Neural cell (in vitro differentiated cells): ENCODE measurements around the gene TRAK1. TPM values are rescaled to one million over a fixed set of nuclear protein-coding genes. Genes with fewer than 3 reads are reported as not detected.

Experiments used
- H2AFZ ChIP-seq: fragments of 200-600, 300-800 bp; sonication (generic), shearing (Covaris generic); 2 replicates; pipeline ENCODE4 v1.6.0; 2014; ENCODE audit warnings: low read depth, mild to moderate bottlenecking, antibody characterized with exemption, low read length, moderate library complexity
- H3F3A ChIP-seq: fragments of 200-600 bp; shearing (Covaris generic); 2 replicates; pipeline ENCODE4 v1.6.1; 2016; ENCODE audit warnings: mild to moderate bottlenecking, moderate library complexity, mixed read lengths, antibody characterized with exemption, low read length; ENCODE audit not compliant: insufficient read depth, poor library complexity, severe bottlenecking
- H3K27ac ChIP-seq: fragments of 200-600, 300-800 bp; sonication (generic), shearing (Covaris generic); 2 replicates; pipeline ENCODE4 v1.5.1; 2014; ENCODE audit warnings: mild to moderate bottlenecking, low read length, moderate library complexity
- H3K27me3 ChIP-seq: fragments of 300-800, 200-600 bp; sonication (generic), shearing (Covaris generic); 2 replicates; pipeline ENCODE4 v1.6.0; 2014; ENCODE audit warnings: mild to moderate bottlenecking, low read depth, low read length, moderate library complexity; ENCODE audit not compliant: insufficient read depth
- H3K36me3 ChIP-seq: fragments of 300-800, 200-600 bp; sonication (generic), shearing (Covaris generic); 2 replicates; pipeline ENCODE4 v1.5.1; 2014; ENCODE audit warnings: mild to moderate bottlenecking, antibody characterized with exemption, low read length, moderate library complexity; ENCODE audit not compliant: insufficient read depth
- H3K4me2 ChIP-seq: fragments of 300-800, 200-600 bp; sonication (generic), shearing (Covaris generic); 2 replicates; pipeline ENCODE4 v1.6.0; 2014; ENCODE audit warnings: mild to moderate bottlenecking, low read length
- H3K4me3 ChIP-seq: fragments of 300-800, 200-600 bp; sonication (generic), shearing (Covaris generic); 2 replicates; pipeline ENCODE4 v1.5.1; 2014; ENCODE audit warnings: mild to moderate bottlenecking, low read length, moderate library complexity
- H3K79me2 ChIP-seq: fragments of 200-600 bp; shearing (Covaris generic); replicated peaks from 2 replicates; pipeline ENCODE4 v1.6.0; 2014; ENCODE audit warnings: mild to moderate bottlenecking, low read length, moderate library complexity; ENCODE audit not compliant: insufficient read depth
- H3K9ac ChIP-seq: fragments of 300-800, 200-600 bp; sonication (generic), shearing (Covaris generic); 2 replicates; pipeline ENCODE4 v1.6.1; 2016; ENCODE audit warnings: mild to moderate bottlenecking, low read length, mixed read lengths
- H3K9me2 ChIP-seq: fragments of 200-600 bp; shearing (Covaris generic); 2 replicates; pipeline ENCODE4 v1.6.1; 2016; ENCODE audit warnings: mild to moderate bottlenecking, low read length, mixed read lengths; ENCODE audit not compliant: insufficient read depth
- H3K9me3 ChIP-seq: fragments of 200-600, 300-800 bp; sonication (generic), shearing (Covaris generic); 2 replicates; pipeline ENCODE4 v1.6.1; 2016; ENCODE audit warnings: mild to moderate bottlenecking, mixed run types, low read length, moderate library complexity, mixed read lengths
- H4K20me1 ChIP-seq: fragments of 200-600 bp; shearing (Covaris generic); 2 replicates; pipeline ENCODE4 v1.6.1; 2016; ENCODE audit warnings: mild to moderate bottlenecking, mixed run types; ENCODE audit not compliant: insufficient read depth
- EP300 ChIP-seq: fragments of 450-650 bp; conservative IDR thresholded peaks from 2 replicates; pipeline ENCODE4 v1.6.1; 2014; ENCODE audit warnings: antibody characterized with exemption, mild to moderate bottlenecking, moderate library complexity; ENCODE audit not compliant: poor library complexity, severe bottlenecking
- EZH2 ChIP-seq: fragments of 200-600, 300-800 bp; shearing (Covaris generic), sonication (generic); IDR thresholded peaks from 2 replicates; pipeline ENCODE4 v1.6.1; 2014; ENCODE audit warnings: antibody characterized with exemption, low read length, borderline replicate concordance, mild to moderate bottlenecking; ENCODE audit not compliant: insufficient read depth, poor library complexity, severe bottlenecking
- MXI1 ChIP-seq: fragments of 450-650 bp; conservative IDR thresholded peaks from 2 replicates; pipeline ENCODE4 v1.6.1; 2014; ENCODE audit warnings: antibody characterized with exemption, mild to moderate bottlenecking; ENCODE audit not compliant: poor library complexity, severe bottlenecking
- POLR2AphosphoS5 ChIP-seq: IDR thresholded peaks from 2 replicates; pipeline ENCODE4 v1.6.1; 2012
- RAD21 ChIP-seq: fragments of 450-650 bp; conservative IDR thresholded peaks from 2 replicates; pipeline ENCODE4 v1.6.1; 2014; ENCODE audit warnings: antibody characterized with exemption, mild to moderate bottlenecking, moderate library complexity
- SMC3 ChIP-seq: fragments of 450-650 bp; conservative IDR thresholded peaks from 2 replicates; pipeline ENCODE4 v1.6.1; 2014; ENCODE audit warnings: antibody characterized with exemption, mild to moderate bottlenecking, moderate library complexity; ENCODE audit not compliant: poor library complexity
- TAF1 ChIP-seq: IDR thresholded peaks from 2 replicates; pipeline ENCODE4 v1.6.1; 2012; ENCODE audit warnings: low read depth
- polyA plus RNA-seq: library from polyadenylated mRNA; depleted of rRNA; stranded (reverse); fragments of >200 nt; gene quantifications from 2 replicates; pipeline ENCODE4 v1.2.3, GENCODE V29; 2014
- TF ChIP-seq, protein P1 (sequence below): fragments of 450-650 bp; IDR thresholded peaks from 2 replicates; pipeline ENCODE4 v1.5.1; 2014; ENCODE audit warnings: antibody characterized with exemption, mild to moderate bottlenecking, moderate library complexity; ENCODE audit not compliant: poor library complexity, severe bottlenecking
- TF ChIP-seq, protein P2 (sequence below): IDR thresholded peaks from 2 replicates; pipeline ENCODE4 v1.6.1; 2012; ENCODE audit warnings: borderline replicate concordance

The TRAK1 gene
- polyA plus RNA-seq, 1 donor from 2014 or later: 34.7 TPM

DNA sequence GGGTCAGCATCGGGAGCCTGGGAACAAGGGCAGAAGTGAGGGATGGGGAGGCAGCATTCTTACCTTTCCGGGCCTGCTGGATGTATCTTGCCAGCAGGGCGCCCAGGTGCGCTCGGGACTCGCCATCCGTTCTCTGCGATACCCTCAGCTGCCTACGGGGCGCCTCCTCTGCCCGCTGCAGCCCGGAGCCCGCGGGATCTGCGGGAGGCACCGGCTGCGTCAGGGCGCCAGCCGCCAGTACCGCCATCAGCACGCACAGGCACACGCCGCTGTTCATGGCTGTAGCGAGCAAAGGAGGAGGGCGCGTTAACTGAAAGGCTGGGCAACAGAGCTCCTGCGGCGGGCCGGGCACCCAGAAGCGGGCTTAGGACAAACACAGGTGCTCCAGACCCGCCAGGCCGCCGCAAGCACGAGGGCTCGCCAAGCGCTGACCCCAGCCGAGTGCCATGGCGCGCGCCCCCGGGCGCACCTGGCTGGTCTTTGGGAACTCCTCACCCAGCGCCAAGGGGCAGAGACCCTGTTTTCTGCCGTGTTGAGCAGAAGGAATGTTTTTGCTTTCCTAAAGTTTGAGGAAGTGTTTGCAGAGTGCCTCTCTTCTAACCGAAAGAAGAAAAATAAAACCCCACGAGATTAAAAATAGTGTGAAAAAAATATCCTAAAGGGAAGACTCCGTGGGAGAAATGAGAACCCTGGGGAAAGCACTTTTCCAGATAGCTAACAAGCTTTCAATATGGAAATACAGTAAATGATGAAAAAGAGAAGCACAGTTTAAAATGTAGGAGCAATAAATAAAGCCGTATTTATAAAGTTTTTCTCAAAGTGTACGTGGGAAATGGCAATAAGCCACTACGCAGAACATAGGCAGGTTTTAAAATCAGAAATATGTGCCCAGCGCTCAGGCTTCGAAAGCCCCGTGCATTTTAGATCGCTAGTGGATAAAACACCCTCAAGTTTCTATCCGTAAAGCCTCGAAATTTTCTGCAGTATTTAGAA, 172.5 kb downstream of the TRAK1 start:
- no peaks in the 10 kb centered on the region for H4K20me1 ChIP-seq
- peak overlapping the region; percentile 65 for H3K4me3 ChIP-seq
- peak overlapping the region; percentile 21 for H3K9ac ChIP-seq
- H3K9me2 ChIP-seq: no peaks in the 10 kb centered on the region
- H3K27me3 ChIP-seq: peaks cover 30% of the 10 kb centered on the region
- H3K36me3 ChIP-seq: no peaks in the 10 kb centered on the region
- peak overlapping the region; percentile 24 for H2AFZ ChIP-seq
- H3K4me2 ChIP-seq: no peak overlapping the region
- peak; percentile 19 for TF ChIP-seq RAD21
- TF ChIP-seq, protein P1, sequence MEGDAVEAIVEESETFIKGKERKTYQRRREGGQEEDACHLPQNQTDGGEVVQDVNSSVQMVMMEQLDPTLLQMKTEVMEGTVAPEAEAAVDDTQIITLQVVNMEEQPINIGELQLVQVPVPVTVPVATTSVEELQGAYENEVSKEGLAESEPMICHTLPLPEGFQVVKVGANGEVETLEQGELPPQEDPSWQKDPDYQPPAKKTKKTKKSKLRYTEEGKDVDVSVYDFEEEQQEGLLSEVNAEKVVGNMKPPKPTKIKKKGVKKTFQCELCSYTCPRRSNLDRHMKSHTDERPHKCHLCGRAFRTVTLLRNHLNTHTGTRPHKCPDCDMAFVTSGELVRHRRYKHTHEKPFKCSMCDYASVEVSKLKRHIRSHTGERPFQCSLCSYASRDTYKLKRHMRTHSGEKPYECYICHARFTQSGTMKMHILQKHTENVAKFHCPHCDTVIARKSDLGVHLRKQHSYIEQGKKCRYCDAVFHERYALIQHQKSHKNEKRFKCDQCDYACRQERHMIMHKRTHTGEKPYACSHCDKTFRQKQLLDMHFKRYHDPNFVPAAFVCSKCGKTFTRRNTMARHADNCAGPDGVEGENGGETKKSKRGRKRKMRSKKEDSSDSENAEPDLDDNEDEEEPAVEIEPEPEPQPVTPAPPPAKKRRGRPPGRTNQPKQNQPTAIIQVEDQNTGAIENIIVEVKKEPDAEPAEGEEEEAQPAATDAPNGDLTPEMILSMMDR: peak; percentile 56
- no peak for TF ChIP-seq MXI1
- no peak overlapping the region for H3K27ac ChIP-seq
- no peaks in the 10 kb centered on the region for H3K9me3 ChIP-seq
- H3F3A ChIP-seq: no peaks in the 10 kb centered on the region
- H3K79me2 ChIP-seq: no peaks in the 10 kb centered on the region

DNA sequence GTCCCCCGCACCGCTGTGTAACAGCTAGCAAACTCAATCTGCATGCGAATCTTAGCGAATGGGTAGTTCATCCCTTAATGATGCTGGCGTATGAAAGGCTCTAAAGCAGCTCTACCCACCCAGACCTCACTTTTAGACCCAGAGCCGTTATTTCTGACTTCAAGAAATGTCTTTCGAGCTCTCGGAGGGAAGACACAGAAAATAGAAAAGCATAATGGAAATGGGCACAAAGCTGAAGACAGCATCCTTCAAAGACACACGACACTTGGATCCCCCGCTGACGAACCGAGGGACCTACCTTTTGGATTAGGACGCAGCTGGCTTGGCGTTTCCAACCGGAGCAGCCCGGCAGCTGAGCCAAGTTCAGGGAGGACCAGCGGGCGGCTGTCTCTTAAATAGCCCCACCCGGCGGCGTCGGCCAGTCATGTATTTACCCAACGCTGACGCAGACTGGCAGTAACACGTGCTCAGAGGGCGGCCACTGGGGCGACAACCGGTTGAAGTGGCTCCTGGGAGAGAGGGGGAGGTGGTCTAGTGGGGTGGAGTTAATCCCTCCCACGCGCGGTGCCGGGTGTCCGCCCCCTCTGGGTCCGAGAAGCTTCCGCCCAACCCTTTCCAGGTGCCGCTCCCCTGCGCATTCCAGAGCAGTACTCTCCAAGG, 173.4 kb downstream of the TRAK1 start:
- TF ChIP-seq SMC3 (no peak), EP300 (no peak), RAD21 (no peak), POLR2AphosphoS5 (no peak), TAF1 (no peak), MXI1 (no peak), EZH2 (no peak)
- TF ChIP-seq, protein P2, sequence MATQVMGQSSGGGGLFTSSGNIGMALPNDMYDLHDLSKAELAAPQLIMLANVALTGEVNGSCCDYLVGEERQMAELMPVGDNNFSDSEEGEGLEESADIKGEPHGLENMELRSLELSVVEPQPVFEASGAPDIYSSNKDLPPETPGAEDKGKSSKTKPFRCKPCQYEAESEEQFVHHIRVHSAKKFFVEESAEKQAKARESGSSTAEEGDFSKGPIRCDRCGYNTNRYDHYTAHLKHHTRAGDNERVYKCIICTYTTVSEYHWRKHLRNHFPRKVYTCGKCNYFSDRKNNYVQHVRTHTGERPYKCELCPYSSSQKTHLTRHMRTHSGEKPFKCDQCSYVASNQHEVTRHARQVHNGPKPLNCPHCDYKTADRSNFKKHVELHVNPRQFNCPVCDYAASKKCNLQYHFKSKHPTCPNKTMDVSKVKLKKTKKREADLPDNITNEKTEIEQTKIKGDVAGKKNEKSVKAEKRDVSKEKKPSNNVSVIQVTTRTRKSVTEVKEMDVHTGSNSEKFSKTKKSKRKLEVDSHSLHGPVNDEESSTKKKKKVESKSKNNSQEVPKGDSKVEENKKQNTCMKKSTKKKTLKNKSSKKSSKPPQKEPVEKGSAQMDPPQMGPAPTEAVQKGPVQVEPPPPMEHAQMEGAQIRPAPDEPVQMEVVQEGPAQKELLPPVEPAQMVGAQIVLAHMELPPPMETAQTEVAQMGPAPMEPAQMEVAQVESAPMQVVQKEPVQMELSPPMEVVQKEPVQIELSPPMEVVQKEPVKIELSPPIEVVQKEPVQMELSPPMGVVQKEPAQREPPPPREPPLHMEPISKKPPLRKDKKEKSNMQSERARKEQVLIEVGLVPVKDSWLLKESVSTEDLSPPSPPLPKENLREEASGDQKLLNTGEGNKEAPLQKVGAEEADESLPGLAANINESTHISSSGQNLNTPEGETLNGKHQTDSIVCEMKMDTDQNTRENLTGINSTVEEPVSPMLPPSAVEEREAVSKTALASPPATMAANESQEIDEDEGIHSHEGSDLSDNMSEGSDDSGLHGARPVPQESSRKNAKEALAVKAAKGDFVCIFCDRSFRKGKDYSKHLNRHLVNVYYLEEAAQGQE: no peak
- TF ChIP-seq, protein P1: no peak
- Histone ChIP-seq H3K27ac (no peak overlapping the region), H3K9ac (no peak overlapping the region), H3K4me2 (no peak overlapping the region), H3K27me3 (peaks cover 30% of the 10 kb centered on the region), H3F3A (no peaks in the 10 kb centered on the region), H2AFZ (no peak overlapping the region), H3K9me3 (no peaks in the 10 kb centered on the region), H3K36me3 (no peaks in the 10 kb centered on the region), H4K20me1 (no peaks in the 10 kb centered on the region), H3K9me2 (no peaks in the 10 kb centered on the region), H3K4me3 (no peak overlapping the region), H3K79me2 (no peaks in the 10 kb centered on the region)
